Measurements from ENCODE around the gene TMEM154.

- no peak for TF ChIP-seq GATA2 (IDR thresholded peaks at IDR 0.05; ENCODE audit: low read depth, low read length)
- no peak for TF ChIP-seq GATA3 (IDR thresholded peaks at IDR 0.05; ENCODE audit: low read depth, low read length)
Measured at GRCh38 chr4:152657657-152658056, 22.1 kb downstream of the TMEM154 start.

Data from SH-SY5Y (cell line).